K562 (cell line): Measurements from ENCODE around the gene AP3B2. TPM values are rescaled to one million over a fixed set of nuclear protein-coding genes. Genes with fewer than 3 reads are reported as not detected.

Experiments
- ETV5 ChIP-seq: sonication (generic); formaldehyde crosslinking; IDR thresholded peaks from 2 replicates; pipeline ENCODE4 v1.4.0; 2020; ENCODE audit warnings: low read depth, mild to moderate bottlenecking, missing genetic modification reagents
- KAT7 ChIP-seq: sonication (generic); formaldehyde crosslinking; IDR thresholded peaks from 2 replicates; pipeline ENCODE4 v1.8.0; 2022; ENCODE audit warnings: missing genetic modification reagents, mild to moderate bottlenecking, borderline replicate concordance
- REST ChIP-seq, 2 experiments: fragments of 450-650 bp; formaldehyde crosslinking in 1 of 2; IDR thresholded peaks; 2 replicates each; pipeline versions ENCODE4 v1.4.0 to v1.6.1; 2014 to 2020; ENCODE audit warnings: mild to moderate bottlenecking in 2 of 2, borderline replicate concordance in 1 of 2, low read depth in 1 of 2
- SRSF3 ChIP-seq: fragments of 200-400 bp; formaldehyde crosslinking; IDR thresholded peaks from 2 replicates; pipeline ENCODE4 v1.6.1; 2016; ENCODE audit warnings: mild to moderate bottlenecking, low read length, moderate library complexity; ENCODE audit not compliant: insufficient read depth
- polyA plus RNA-seq, 8 experiments: library from polyadenylated mRNA; depleted of rRNA in 4 of 8; stranded (reverse) in 5 of 8; unstranded in 3 of 8; fragments of >200 nt; fragmentation: Nextera tagmentation in 2 of 8; fragmentation: Illumina TruSeq in 1 of 8; extraction: Ambion mirVana in 2 of 8; extraction: Trizol in 1 of 8; gene quantifications; 2 replicates each; pipeline versions ENCODE4 v1.2.1 to v1.2.3, GENCODE V29; 2011 to 2014; ENCODE audit warnings: inconsistent platforms in 1 of 8, missing spikeins in 1 of 8
- total RNA-seq, 7 experiments: library from RNA; depleted of rRNA in 6 of 7; stranded (reverse); fragments of >200 nt in 6 of 7; fragmentation: Illumina TruSeq in 2 of 7; extraction: Trizol in 2 of 7; gene quantifications; 2 replicates each; pipeline versions ENCODE4 v1.2.1 to v1.2.3, GENCODE V29; 2011 to 2021; ENCODE audit warnings: low replicate concordance in 1 of 7

The AP3B2 gene
- total and polyA plus RNA-seq, 9 of the 15 experiments (the other 6 are each of a cell fraction or from before 2014, with no cell fraction given) = 0.03 to 0.15 (median 0.10) TPM; not detected in 2

GRCh38 chr15:82709421-82710207, at the start of gene AP3B2 (continued):
- no peak for TF ChIP-seq SRSF3
- peak; percentile 99 for TF ChIP-seq REST (IDR thresholded peaks at IDR 0.05; ENCODE audit: borderline replicate concordance)
- peak; percentile 100 for TF ChIP-seq REST (CRISPR knock-in tag; IDR thresholded peaks at IDR 0.05; ENCODE audit: low read depth)
- peak; percentile 82; the same call in 1 of the 2 replicates for TF ChIP-seq KAT7 (CRISPR knock-in tag)
- TF ChIP-seq ETV5 (CRISPR knock-in tag) = peak; percentile 21; the same call in 1 of the 2 replicates
